ENCODE data around the gene BTRC. TPM values are rescaled to one million over a fixed set of nuclear protein-coding genes. Genes with fewer than 3 reads are reported as not detected.

The BTRC gene
- total and polyA plus RNA-seq, 2 experiments from 2014 or later = 8.4 to 11.4 TPM

DNA sequence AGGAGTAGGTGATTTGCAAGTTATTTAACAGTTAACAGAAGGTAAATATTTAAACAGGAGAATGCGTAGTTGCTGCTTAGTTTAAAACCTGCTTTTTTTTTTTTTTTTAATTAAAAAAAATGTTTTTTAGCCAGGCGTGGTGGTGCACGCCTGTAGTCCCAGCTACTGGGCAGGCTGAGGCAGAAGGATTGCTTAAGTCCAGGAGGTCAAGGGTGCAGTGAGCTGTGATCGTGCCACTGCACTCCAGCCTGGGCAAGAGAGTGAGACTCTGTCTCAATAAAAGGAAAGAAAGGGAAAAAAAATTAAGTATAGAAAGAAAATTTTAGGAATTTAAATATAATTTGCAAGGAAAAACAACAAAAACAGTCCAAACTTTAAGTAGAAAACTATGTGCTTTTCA is 71.6 kb downstream of the BTRC start:
- Histone ChIP-seq H3K36me3 (ENCODE audit: low read depth) (no peaks in the 10 kb centered on the region), H3F3A (ENCODE audit: insufficient read depth) (no peaks in the 10 kb centered on the region), H3K27me3 (replicated peaks; ENCODE audit: insufficient read depth) (no peaks in the 10 kb centered on the region), H3K27ac (no peak overlapping the region), H3K4me1 (ENCODE audit: insufficient read depth) (no peaks in the 10 kb centered on the region), H3K9ac (no peak overlapping the region), H3K9me3 (ENCODE audit: low read depth) (no peaks in the 10 kb centered on the region), H3K4me2 (ENCODE audit: unreplicated experiment) (no peak overlapping the region), H3K4me3 (no peak overlapping the region), H3K9me2 (ENCODE audit: insufficient read depth) (no peaks in the 10 kb centered on the region), H2AFZ (no peak overlapping the region), H3K79me2 (ENCODE audit: insufficient read depth) (peaks cover 50% of the 10 kb centered on the region; the same call in 1 of the 2 replicates), H4K20me1 (ENCODE audit: insufficient read depth) (no peaks in the 10 kb centered on the region; the same call in 1 of the 2 replicates)
- TF ChIP-seq EZH2 (IDR thresholded peaks at IDR 0.05; ENCODE audit: insufficient read depth, poor library complexity, severe bottlenecking) (no peak), EZH2phosphoT487 (IDR thresholded peaks at IDR 0.05; ENCODE audit: insufficient read depth, low read depth) (no peak)
- in situ Hi-C loops (cut with MboI) = no loop called here
- WGBS, 2 experiments (ENCODE audit: low coverage in 1 of 2, low lambda C conversion rate in 2 of 2, missing lambda C conversion rate in 2 of 2) = 90 to 92% methylated on average over 4 of the region's 4 CpGs
- no peak for DNase-seq

- H3F3A ChIP-seq (ENCODE audit: insufficient read depth) = no peaks in the 10 kb centered on the region
- no peak overlapping the region for H2AFZ ChIP-seq
- H3K27ac ChIP-seq = no peak overlapping the region
- H3K4me3 ChIP-seq = no peak overlapping the region
- in situ Hi-C loops (cut with MboI) = no loop called here
- H3K9me3 ChIP-seq (ENCODE audit: low read depth) = no peaks in the 10 kb centered on the region
- no peak overlapping the region for H3K4me2 ChIP-seq (ENCODE audit: unreplicated experiment)
- peaks cover 39% of the 10 kb centered on the region; the same call in 1 of the 2 replicates for H3K79me2 ChIP-seq (ENCODE audit: insufficient read depth)
- no peaks in the 10 kb centered on the region for H3K9me2 ChIP-seq (ENCODE audit: insufficient read depth)
- no peak for DNase-seq
- no peaks in the 10 kb centered on the region for H3K4me1 ChIP-seq (ENCODE audit: insufficient read depth)
- H3K9ac ChIP-seq = no peak overlapping the region
- no peak for TF ChIP-seq EZH2 (IDR thresholded peaks at IDR 0.05; ENCODE audit: insufficient read depth, poor library complexity, severe bottlenecking)
- TF ChIP-seq EZH2phosphoT487 (IDR thresholded peaks at IDR 0.05; ENCODE audit: insufficient read depth, low read depth) = no peak
- H3K27me3 ChIP-seq (replicated peaks; ENCODE audit: insufficient read depth) = no peaks in the 10 kb centered on the region
- 98 to 99% methylated on average over 3 of the region's 3 CpGs for WGBS, 2 experiments (ENCODE audit: low coverage in 1 of 2, low lambda C conversion rate in 2 of 2, missing lambda C conversion rate in 2 of 2)
- H3K36me3 ChIP-seq (ENCODE audit: low read depth) = no peaks in the 10 kb centered on the region
- H4K20me1 ChIP-seq (ENCODE audit: insufficient read depth) = no peaks in the 10 kb centered on the region; the same call in 1 of the 2 replicates
These were observed 74.1 kb downstream of the BTRC start for GRCh38 chr10:101428036-101428435.

GRCh38 chr10:101429423-101429822 is 75.5 kb downstream of the BTRC start:
- no peaks in the 10 kb centered on the region for H3K4me1 ChIP-seq (ENCODE audit: insufficient read depth)
- TF ChIP-seq EZH2 (IDR thresholded peaks at IDR 0.05; ENCODE audit: insufficient read depth, poor library complexity, severe bottlenecking) (no peak), EZH2phosphoT487 (IDR thresholded peaks at IDR 0.05; ENCODE audit: insufficient read depth, low read depth) (no peak)
- in situ Hi-C loops (cut with MboI) = no loop called here
- H3K9me3 ChIP-seq (ENCODE audit: low read depth) = no peaks in the 10 kb centered on the region
- no peak for DNase-seq
- no peaks in the 10 kb centered on the region for H3F3A ChIP-seq (ENCODE audit: insufficient read depth)
- H4K20me1 ChIP-seq (ENCODE audit: insufficient read depth) = no peaks in the 10 kb centered on the region
- peaks cover 32% of the 10 kb centered on the region; the same call in 1 of the 2 replicates for H3K79me2 ChIP-seq (ENCODE audit: insufficient read depth)
- H3K27ac ChIP-seq = no peak overlapping the region
- H3K4me3 ChIP-seq = no peak overlapping the region
- H3K27me3 ChIP-seq (replicated peaks; ENCODE audit: insufficient read depth) = no peaks in the 10 kb centered on the region
- no peak overlapping the region for H3K4me2 ChIP-seq (ENCODE audit: unreplicated experiment)
- WGBS, 2 experiments (ENCODE audit: low coverage in 1 of 2, low lambda C conversion rate in 2 of 2, missing lambda C conversion rate in 2 of 2) = 86 to 97% methylated on average over 2 to 3 of the region's 3 CpGs
- H3K9ac ChIP-seq = no peak overlapping the region
- H2AFZ ChIP-seq = no peak overlapping the region
- no peaks in the 10 kb centered on the region for H3K9me2 ChIP-seq (ENCODE audit: insufficient read depth)
- no peaks in the 10 kb centered on the region for H3K36me3 ChIP-seq (ENCODE audit: low read depth)

GRCh38 chr10:101436302-101436701 is 82.3 kb downstream of the BTRC start:
- Histone ChIP-seq H3K79me2 (ENCODE audit: insufficient read depth) (no peaks in the 10 kb centered on the region), H3K36me3 (ENCODE audit: low read depth) (no peaks in the 10 kb centered on the region), H3K27me3 (replicated peaks; ENCODE audit: insufficient read depth) (no peaks in the 10 kb centered on the region), H3K9ac (no peak overlapping the region), H3F3A (ENCODE audit: insufficient read depth) (no peaks in the 10 kb centered on the region), H2AFZ (no peak overlapping the region), H3K4me3 (no peak overlapping the region), H3K27ac (no peak overlapping the region), H3K9me3 (ENCODE audit: low read depth) (no peaks in the 10 kb centered on the region), H3K4me1 (ENCODE audit: insufficient read depth) (no peaks in the 10 kb centered on the region; the same call in 1 of the 2 replicates), H3K4me2 (ENCODE audit: unreplicated experiment) (no peak overlapping the region), H3K9me2 (ENCODE audit: insufficient read depth) (no peaks in the 10 kb centered on the region), H4K20me1 (ENCODE audit: insufficient read depth) (0 out of 2 replicates have a peak, but pooled peaks cover 3% of the 10 kb centered on the region)
- WGBS, 2 experiments (ENCODE audit: low coverage in 1 of 2, low lambda C conversion rate in 2 of 2, missing lambda C conversion rate in 2 of 2) = 97 to 98% methylated on average over 6 of the region's 6 CpGs
- DNase-seq = no peak
- in situ Hi-C loops (cut with MboI) = no loop called here
- TF ChIP-seq EZH2phosphoT487 (IDR thresholded peaks at IDR 0.05; ENCODE audit: insufficient read depth, low read depth) (no peak), EZH2 (IDR thresholded peaks at IDR 0.05; ENCODE audit: insufficient read depth, poor library complexity, severe bottlenecking) (no peak)
